RWPE1 (cell line): ENCODE measurements around the gene FALEC.
"Not testable (repeated sequence)": the region's sequence is repeated elsewhere in the genome, so short reads cannot be mapped to it uniquely, and the experiment has no call there.

Experiments used
- CTCF ChIA-PET: fragments of 350-600 bp; sonication (Branson Sonifier 250); formaldehyde crosslinking; extraction: SDS; loops from one replicate; lab custom pipeline; 2021; lab: Yijun Ruan, JAX
- POLR2A ChIA-PET: fragments of 400-600 bp; formaldehyde crosslinking; extraction: SDS; loops from one replicate; lab custom pipeline; 2020; ENCODE audit warnings: antibody characterized with exemption; ENCODE audit not compliant: low non-redundant PET; lab: Yijun Ruan, JAX
- DNase-seq: peaks from one replicate; pipeline ENCODE4 v3.0.0; 2012; ENCODE audit warnings: low spot score
- H3K27ac ChIP-seq: fragments of 450-650 bp; 2 replicates; pipeline ENCODE4 v1.5.1; 2017
- CTCF ChIP-seq: fragments of 450-650 bp; conservative IDR thresholded peaks from 2 replicates; pipeline ENCODE4 v1.5.1; 2017; ENCODE audit warnings: low read depth, mild to moderate bottlenecking

Gene FALEC

GRCh38 chr1:150561254-150561973 lies 45.9 kb downstream of the FALEC start:
- ChIA-PET POLR2A (interaction anchor here (0.6 to 2.3 kb wide), 7 partner anchors 10 to 68 kb away, joined by 3 to 10 read pairs (median 4); partner anchors contain the start of genes ENSA and MCL1), CTCF (interaction anchor here (0.5 to 2.9 kb wide), 15 partner anchors 10 to 676 kb away, joined by 3 to 15 read pairs (median 4); partner anchors contain the start of genes ENSA and GOLPH3L)
- peak overlapping the region; percentile 100 for H3K27ac ChIP-seq
- TF ChIP-seq CTCF = peak; percentile 60
- peak; percentile 95 for DNase-seq

GRCh38 chr1:150561974-150562445 lies 46.5 kb downstream of the FALEC start:
- ChIA-PET POLR2A (interaction anchor here (0.7 to 2.3 kb wide), 3 partner anchors 11 to 59 kb away, joined by 3 to 10 read pairs (median 4); partner anchors contain the start of gene MCL1), CTCF (interaction anchor here (1.4 to 1.6 kb wide), 2 partner anchors 9 to 87 kb away, joined by 7 read pairs; no protein-coding TSS in a partner anchor)
- peak overlapping the region; percentile 100 for H3K27ac ChIP-seq
- TF ChIP-seq CTCF = no peak
- DNase-seq = peak; percentile 88

- CTCF ChIA-PET = interaction anchor here (1.6 kb wide), 1 partner anchor 251 kb away, joined by 3 read pairs; no protein-coding TSS in a partner anchor
- POLR2A ChIA-PET = interaction anchor here (1.2 to 2.3 kb wide), 2 partner anchors 11 to 17 kb away, joined by 4 to 10 read pairs; partner anchors contain the start of gene MCL1
- DNase-seq = no peak
- peak overlapping the region; percentile 100 for H3K27ac ChIP-seq
- TF ChIP-seq CTCF = no peak
Observed at GRCh38 chr1:150562446-150563339, 47.1 kb downstream of the FALEC start.

GRCh38 chr1:150563340-150564038 lies 47.9 kb downstream of the FALEC start:
- peak overlapping the region; percentile 100 for H3K27ac ChIP-seq
- DNase-seq = no peak
- TF ChIP-seq CTCF = no peak
- POLR2A ChIA-PET = interaction anchor here (0.5 to 2.3 kb wide), 2 partner anchors 16 to 234 kb away, joined by 3 to 10 read pairs; partner anchors contain the start of gene MCL1
- CTCF ChIA-PET = interaction anchor here (0.6 to 1.6 kb wide), 3 partner anchors 30 to 250 kb away, joined by 3 read pairs; no protein-coding TSS in a partner anchor

GRCh38 chr1:150564051-150564991 lies 48.8 kb downstream of the FALEC start:
- POLR2A ChIA-PET = interaction anchor here (0.7 kb wide), 1 partner anchor 11 kb away, joined by 3 read pairs; no protein-coding TSS in a partner anchor
- TF ChIP-seq CTCF = no peak
- CTCF ChIA-PET = interaction anchor here (0.6 to 1.6 kb wide), 3 partner anchors 29 to 249 kb away, joined by 3 read pairs; no protein-coding TSS in a partner anchor
- no peak for DNase-seq
- H3K27ac ChIP-seq = peak overlapping the region; percentile 100

- CTCF ChIA-PET, POLR2A ChIA-PET, DNase-seq: not testable (repeated sequence)
- peak overlapping the region; percentile 100 for H3K27ac ChIP-seq
Observed at GRCh38 chr1:150565240-150565991, 49.9 kb downstream of the FALEC start.
